Measurements from ENCODE around the gene TRHDE.

- no peak for TF ChIP-seq POLR2A (IDR thresholded peaks at IDR 0.05; ENCODE audit: low read length)
- no peak for TF ChIP-seq GATA1 (IDR thresholded peaks at IDR 0.05; ENCODE audit: low read depth, low read length)
Observed at GRCh38 chr12:72236071-72236705, 36.0 kb upstream of the TRHDE start.
